Measurements from ENCODE around the gene KDSR.

KDSR gene

DNA sequence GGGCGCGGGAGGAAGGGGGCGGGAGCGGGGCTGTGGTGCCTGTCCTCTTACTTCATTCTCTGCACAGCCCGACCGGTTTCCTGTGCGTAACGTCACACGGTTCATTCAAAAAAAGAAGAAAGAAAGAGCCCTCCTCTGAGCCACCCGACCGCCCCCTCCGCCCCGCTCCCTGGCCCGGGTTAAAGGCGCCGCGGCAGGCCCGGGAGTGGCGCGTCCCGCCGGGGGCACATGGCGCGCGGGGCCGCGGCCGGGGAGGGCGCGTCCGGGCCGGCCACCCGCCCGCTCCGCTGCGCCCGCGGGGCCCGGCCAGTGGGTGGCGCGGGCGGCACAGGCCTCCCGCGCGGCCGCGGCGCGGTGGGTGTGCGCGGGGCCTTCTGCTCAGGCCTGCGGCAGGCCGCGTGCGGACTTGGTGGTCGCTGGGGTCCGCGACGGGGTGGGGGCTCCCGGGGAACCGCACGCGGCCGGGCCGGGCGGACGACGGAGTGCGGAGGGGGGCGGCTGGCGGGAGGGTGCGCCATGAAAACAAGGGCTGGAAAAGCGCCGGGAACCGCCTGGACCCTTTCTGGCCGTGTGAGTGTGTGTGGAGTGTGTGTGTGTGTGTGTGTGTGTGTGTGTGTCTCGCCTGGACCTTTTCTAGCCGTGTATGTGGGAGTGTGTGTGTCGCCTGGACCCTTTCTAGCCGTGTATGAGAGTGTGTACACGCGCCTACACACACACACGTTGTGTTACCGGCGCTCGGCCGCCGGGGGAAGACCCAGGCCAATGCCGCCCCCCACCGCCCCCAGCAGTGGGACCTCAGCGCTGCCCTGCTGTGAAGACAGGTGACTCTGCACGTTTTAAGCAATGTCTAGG, 46.7 kb downstream of the KDSR start:
- peak; percentile 29 to 71 for DNase-seq

- peak in 1 of 2 experiments; percentile 23 for DNase-seq
These were observed 47.5 kb downstream of the KDSR start, which contains the start of gene BCL2 for GRCh38 chr18:63319383-63320122. TSS of gene BCL2 (minus strand) at chr18:63319769.

DNA sequence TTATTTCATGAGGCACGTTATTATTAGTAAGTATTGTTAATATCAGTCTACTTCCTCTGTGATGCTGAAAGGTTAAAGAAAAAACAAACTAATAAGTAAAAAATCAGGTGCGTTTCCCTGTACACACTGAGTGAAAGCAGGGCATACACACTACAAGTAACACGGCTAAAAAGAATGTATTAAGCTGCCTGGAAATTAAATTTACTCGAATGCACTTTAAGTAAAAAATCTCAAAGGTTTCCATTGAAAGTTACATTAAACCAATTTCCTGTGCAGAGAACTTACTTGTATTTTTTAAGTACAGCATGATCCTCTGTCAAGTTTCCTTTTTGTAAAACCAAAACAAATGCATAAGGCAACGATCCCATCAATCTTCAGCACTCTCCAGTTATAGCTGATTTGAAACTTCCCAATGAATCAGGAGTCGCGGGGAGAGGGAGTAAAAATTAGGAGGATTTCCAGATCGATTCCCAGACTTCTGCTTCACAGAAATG, 48.1 kb downstream of the KDSR start:
- DNase-seq: no peak

DNA sequence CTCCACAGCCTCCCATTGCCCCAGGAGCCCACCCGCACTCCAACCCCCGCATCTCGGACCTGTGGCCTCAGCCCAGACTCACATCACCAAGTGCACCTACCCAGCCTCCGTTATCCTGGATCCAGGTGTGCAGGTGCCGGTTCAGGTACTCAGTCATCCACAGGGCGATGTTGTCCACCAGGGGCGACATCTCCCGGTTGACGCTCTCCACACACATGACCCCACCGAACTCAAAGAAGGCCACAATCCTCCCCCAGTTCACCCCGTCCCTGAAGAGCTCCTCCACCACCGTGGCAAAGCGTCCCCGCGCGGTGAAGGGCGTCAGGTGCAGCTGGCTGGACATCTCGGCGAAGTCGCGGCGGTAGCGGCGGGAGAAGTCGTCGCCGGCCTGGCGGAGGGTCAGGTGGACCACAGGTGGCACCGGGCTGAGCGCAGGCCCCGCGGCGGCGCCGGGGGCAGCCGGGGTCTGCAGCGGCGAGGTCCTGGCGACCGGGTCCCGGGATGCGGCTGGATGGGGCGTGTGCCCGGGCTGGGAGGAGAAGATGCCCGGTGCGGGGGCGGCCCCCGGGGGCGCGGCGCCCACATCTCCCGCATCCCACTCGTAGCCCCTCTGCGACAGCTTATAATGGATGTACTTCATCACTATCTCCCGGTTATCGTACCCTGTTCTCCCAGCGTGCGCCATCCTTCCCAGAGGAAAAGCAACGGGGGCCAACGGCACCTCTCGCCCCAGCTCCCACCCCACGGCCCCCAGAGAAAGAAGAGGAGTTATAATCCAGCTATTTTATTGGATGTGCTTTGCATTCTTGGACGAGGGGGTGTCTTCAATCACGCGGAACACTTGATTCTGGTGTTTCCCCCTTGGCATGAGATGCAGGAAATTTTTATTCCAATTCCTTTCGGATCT, 48.8 kb downstream of the KDSR start:
- no peak for DNase-seq

DNA sequence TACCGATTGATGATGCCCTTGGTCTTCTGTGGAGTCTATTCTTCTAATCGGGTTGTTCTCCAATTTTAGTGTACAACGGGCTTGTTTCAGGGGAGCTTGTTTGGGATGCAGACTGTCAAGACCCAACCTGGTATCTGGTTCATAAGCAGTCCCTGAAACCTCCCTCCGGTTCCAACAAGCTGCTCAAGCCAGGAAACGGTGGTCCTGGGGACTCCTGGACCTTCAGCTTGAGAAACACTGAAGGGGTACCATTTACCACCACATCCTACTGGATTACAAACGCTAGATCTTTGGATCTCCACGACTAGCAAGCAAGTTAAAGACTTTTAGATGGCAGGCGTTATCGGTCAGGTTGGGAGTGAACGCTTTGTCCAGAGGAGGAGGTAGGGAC, 49.5 kb downstream of the KDSR start:
- DNase-seq: no peak

DNA sequence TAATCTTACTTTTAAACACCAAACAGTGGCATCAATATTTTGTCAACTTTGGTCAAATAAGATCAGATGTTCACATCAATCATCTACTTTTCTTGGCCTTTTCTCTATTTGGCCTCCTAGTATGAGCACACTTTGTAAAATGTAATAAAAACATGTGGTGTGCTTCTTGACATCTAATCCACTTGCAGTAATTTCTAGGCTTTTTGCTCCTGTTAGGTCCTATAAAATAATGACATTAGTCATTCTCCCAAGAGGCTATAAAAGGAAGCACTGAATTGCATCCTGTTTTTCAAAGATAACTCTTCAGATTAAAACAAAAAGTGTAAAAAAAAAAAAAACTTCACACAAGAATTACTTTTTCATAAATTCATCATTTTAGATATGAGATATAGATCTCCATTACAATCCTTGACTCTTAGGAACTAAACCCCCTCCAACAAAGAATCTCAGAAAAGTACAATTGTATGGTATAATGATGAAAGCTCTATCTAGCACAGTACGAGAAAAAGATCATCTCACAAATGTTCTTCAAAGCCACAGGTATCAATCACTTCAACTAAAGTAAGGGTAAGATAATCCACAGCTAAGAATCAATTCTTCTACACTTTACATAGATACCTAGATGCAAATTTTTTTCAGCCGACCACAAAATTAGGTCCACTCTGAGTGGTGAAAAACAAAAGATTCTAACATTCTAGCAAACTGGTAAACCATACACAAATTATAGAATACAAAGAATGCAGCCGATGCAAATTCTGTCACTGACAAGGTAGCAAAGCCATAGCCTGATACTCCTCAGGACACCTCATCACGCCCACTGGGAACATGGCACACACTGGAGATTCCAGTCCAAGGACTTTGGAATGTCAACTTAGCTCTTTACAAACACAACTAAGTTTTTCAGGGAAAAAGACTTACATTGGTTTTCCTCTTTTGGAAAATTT, 50.1 kb downstream of the KDSR start:
- DNase-seq: no peak

DNA sequence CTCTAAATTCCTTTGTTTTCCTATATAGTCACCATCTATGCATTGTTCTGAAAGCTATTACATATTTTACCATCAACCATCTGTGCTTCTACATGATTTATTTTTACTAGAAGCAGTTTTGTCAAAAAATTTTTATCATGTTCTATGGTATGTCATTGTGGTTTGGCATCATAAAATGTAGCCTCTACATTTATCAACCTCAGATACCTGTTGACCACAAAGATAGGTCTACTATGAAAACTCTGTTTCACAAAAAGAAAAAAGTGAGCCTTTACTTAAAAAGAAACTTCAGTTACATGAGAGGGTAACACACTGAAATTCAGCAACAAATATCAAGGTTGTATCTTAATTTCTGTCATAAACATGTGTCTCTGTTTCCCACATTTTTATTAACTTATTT, 51.1 kb downstream of the KDSR start:
- no peak for DNase-seq

DNA sequence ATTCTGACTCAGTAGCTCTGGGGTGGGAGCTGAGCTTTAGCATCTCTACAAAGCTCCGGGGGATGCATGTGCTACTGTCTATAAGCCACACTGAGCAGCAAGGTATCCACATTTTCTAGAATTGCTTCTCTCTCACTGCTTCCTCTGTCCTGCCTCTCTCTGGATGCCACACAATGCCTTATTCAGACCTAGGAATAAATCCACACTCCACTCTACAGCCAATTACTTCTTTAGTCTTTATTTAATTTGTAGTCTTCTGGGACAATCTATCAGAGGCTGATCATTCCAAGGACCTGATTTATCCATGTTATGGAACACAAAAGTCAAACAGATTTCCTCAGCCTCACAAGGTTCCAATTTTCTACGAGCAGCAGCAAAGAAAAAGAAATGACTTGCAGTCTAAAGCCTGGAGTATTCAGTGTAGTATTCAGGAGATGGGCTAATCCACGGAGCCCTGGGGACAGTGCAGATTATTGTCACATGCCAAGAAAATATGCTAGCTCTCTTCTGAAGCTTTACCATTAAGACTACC, 51.8 kb downstream of the KDSR start:
- DNase-seq: no peak

DNA sequence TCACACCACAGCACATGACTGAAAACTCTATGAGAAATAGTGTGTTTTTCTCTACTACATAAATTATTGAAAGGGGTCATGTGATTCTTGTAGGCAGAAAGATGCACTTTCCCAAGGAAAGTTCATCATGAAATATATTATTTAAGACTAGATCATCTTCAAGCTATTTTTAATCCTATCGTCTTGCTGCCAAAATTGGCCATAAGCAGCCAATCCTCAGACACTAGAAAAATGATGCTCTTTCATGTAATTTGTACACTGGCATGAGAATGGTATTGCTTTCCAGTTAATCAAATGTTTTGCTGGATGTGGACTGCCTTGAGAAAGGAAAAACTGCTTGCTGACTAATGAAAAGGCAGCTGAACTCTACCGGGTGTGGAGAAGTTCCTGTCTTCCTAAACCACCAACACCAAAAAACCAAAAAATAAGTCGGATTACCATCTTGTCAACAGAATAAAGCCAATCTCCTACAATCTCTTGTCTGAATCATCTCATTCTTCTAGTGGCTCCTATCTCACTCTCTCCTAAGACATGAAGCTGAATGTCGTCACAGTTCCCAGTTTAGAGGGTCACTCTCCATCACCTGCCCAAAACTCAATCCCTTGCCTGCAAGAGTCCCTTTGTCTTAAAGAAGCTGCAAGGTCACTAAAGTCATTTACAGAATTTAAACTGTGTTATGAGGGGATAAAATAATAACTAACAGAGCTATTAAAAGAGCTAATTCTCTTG, 52.8 kb downstream of the KDSR start:
- no peak for DNase-seq

GRCh38 chr18:63313396-63313917, 53.5 kb downstream of the KDSR start:
- no peak for DNase-seq

- DNase-seq: no peak
These were observed 54.1 kb downstream of the KDSR start for GRCh38 chr18:63312737-63313395.

DNA sequence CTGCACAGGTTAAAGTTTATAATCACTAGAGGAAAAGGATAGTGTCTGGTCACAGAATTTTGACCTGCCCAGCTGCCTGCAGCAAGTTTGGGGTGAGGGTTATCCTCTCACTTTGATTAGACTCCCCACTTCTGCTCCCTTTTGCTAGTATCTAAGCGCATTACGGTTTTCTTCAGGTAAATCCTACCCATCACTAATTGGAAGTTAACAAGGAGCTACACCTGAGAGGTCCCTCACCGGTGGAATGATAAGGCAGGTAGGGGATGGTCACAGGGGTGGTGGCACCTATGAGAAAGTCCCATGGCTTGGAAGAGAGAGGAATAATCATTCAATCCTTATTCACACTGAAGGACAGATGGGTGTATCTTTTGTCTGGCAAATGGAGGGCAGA, 55.0 kb downstream of the KDSR start:
- DNase-seq: no peak

- DNase-seq: no peak
These were observed 55.6 kb downstream of the KDSR start for GRCh38 chr18:63311118-63312018.

DNA sequence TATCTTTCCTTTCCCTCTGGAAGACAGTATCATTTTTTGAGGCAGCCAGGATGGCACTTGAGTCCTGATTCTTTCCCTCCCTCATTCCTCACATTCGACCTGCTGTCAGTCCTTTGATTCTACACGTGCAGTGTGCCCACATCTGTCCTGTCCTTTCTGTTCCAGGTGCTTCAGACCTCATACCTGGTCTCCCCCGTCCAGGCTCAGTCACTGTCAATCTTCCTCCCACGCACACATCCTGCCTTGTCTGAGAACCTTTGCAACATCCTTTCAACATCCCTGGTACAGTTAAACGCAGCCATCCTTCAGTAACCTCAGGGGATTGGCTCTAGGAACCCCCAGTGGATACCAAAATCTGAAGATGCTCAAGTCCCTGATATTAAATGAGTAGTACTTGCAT, 57.6 kb downstream of the KDSR start:
- no peak for DNase-seq

DNA sequence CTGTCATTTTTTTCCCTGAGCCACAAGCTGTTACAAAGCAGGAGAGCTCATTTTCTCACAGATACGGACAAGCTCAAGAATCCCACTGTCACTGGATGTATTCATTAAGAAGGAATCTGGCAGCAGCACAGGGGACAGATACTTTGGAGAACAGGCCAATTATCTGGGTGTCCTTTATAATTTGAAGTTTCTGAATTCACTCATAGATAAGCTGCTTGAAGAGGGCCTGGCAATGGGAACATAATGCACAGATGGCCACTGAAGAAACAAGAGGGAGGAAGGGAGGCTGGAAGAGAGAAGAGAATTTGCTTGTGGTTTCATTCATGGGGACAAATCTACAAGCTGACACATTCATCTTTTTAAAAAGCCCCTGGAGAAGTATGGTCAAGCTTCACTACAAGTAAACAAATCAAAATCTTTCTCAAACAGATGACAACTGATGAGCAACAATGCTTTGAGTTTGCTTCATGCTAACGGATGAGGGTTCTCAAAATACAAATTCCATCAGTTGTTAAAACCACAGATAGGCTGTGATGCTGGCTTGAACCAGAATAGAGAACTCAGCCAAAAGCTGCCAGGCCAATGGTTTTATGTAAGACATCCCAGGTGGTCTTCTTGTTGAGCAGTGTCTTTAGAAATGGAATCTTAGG, 59.3 kb downstream of the KDSR start:
- DNase-seq: peak in 1 of 2 experiments; percentile 55

DNA sequence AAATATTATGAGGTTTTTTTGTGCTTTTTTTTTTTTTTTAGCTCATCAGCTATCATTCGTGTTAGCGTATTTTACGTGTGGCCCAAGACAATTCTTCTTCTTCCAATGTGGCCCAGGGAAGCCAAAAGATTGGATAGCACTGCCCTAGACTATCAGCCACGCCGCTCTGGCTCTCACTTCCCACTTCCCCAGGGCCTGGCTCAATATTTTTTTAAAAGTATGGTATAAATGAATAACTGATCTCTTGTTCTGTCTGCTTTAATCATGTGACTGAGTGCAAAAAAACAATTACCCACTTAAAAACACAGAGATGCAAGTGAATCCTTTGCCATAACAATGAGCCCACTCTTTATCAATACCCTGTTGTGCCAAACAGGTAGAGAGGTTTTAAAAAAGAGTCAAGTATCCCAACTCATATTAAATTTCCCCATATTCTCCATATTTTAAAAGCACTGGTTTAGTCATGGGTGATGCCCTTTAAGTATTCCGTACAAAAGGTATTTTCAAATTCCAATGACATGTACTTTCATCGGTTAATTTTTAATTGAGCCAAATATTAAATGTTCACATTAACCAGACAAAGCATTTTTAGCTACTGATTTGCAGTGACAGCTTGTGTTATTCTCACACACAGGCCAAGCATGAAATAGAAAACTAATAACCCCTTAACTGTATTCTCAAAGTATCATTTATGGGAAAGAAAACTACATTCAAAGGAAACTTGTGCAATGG, 60.0 kb downstream of the KDSR start:
- DNase-seq: no peak

DNA sequence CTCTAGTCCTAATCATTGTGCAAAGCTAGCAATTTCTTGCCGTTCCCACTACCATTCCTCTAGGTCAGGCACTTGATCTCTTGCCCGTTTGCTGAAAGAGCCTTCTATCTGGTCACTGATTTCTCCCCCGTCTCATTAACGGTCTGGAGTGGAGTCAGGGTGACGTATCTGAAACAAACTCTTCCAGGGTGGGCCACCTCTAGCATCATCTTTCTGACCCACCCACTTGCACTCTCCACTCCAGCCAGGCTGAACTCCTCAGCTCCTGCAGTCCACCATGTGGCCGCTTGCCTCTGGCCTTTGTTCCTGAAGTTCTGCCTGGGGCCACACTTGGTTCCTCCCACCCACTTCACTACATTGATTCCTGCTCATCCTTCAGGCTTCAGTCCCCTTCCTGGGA, 60.8 kb downstream of the KDSR start:
- no peak for DNase-seq

- DNase-seq: no peak
These were observed 63.5 kb downstream of the KDSR start for GRCh38 chr18:63303547-63303946.
